Erythroblast (primary cell): ENCODE data around the gene MDH1B.

ENCODE experiments used
- DNase-seq, 2 experiments: peaks; one replicate each; lab custom pipeline; 2025; lab: John Stamatoyannopoulos, UW
- GATA1 ChIP-seq: IDR thresholded peaks from 2 replicates; pipeline ENCODE4 v1.6.1; 2011; ENCODE audit warnings: low read depth, mild to moderate bottlenecking, control low read depth, low read length, moderate library complexity
- POLR2A ChIP-seq: IDR thresholded peaks from 2 replicates; pipeline ENCODE4 v1.6.1; 2011; ENCODE audit warnings: mild to moderate bottlenecking, low read length

The MDH1B gene

GRCh38 chr2:206792645-206793044 is 27.5 kb upstream of the MDH1B start:
- TF ChIP-seq POLR2A, result no peak
- no peak for TF ChIP-seq GATA1

GRCh38 chr2:206790311-206790935 is 25.3 kb upstream of the MDH1B start:
- TF ChIP-seq POLR2A, result no peak
- no peak for TF ChIP-seq GATA1

More at GRCh38 chr2:206792645-206793044, 27.5 kb upstream of the MDH1B start:
- no peak for DNase-seq

DNA sequence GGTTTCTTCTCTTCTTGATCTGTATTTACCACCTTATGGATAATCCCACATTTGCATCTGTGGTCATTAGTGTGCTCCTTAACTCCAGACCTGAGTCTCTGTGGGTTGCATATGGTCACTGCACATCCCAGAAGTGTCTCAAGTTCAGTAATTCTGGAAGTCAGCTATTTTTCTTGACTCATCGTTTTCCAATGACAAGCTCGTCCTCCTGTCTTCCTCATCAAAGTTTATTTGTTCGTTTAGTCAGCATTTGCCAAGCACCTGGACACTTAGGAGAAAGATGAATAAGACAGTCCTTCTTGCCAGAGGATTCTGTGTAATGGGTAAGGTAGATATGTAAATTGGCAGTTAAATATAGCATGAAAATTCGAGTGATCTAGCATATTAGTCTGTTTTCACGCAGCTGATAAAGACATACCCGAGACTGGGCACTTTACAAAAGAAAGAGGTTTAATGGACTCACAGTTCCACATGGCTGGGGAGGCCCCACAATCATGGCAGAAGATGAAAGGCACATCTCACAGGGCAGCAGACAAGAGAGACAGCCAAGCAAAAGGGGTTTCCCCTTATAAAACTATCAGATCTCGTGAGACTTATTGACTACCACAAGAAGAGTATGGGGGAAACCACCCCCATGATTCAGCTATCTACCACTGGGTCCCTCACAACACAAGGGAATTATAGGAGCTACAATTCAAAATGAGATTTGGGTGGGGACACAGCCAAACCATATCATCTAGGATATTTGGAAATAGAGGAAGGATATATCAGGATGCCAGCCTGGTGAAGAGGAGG is 19.6 kb upstream of the MDH1B start:
- no peak for DNase-seq
- TF ChIP-seq GATA1, result no peak
- no peak for TF ChIP-seq POLR2A

More at GRCh38 chr2:206790311-206790935, 25.3 kb upstream of the MDH1B start:
- no peak for DNase-seq

- no peak for TF ChIP-seq GATA1
- DNase-seq, result peak in 1 of 2 experiments; percentile 14
Measured at GRCh38 chr2:206783718-206784117, 18.6 kb upstream of the MDH1B start.

DNA sequence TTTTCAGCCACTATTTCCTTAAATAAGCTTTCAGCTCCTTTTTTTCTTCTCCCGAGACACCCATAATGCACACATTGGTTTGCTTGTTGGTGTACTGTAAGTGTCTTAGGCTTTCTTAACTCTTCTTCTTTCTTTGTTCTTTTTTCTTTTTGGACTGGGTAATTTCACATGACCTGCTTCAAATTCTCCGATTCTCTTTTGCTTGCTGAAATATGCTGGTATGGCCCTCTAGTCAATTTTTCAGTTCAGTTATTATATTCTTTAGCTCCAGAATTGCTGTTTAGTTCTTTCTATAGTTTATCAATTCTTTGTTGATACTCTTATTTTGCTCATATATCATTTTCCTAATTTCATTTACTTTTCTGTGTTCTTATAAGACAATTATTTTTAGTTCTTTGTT is 15.5 kb upstream of the MDH1B start:
- no peak for DNase-seq
- TF ChIP-seq GATA1 (no peak), POLR2A (no peak)

- DNase-seq, result no peak
- TF ChIP-seq POLR2A (no peak), GATA1 (no peak)
Measured at GRCh38 chr2:206776432-206776831, 11.3 kb upstream of the MDH1B start.

DNA sequence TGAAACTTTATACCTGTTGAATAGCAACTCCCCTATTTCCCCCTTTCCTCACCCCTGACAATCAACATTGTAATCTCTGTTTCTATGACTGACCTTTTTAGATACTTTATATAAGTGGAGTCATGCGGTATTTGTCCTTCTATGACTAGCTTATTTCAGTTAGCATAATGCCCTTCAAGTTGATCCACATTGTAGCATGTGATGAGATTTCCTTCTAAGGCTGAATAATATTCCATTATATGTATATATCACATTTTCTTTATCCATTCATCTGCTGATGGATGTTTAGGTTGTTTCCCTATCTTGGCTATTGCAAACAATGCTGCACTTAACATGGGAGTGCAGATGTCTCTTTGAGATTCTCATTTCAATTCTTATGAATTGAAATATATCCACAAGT is 9.7 kb upstream of the MDH1B start:
- TF ChIP-seq GATA1 (no peak), POLR2A (no peak)

DNA sequence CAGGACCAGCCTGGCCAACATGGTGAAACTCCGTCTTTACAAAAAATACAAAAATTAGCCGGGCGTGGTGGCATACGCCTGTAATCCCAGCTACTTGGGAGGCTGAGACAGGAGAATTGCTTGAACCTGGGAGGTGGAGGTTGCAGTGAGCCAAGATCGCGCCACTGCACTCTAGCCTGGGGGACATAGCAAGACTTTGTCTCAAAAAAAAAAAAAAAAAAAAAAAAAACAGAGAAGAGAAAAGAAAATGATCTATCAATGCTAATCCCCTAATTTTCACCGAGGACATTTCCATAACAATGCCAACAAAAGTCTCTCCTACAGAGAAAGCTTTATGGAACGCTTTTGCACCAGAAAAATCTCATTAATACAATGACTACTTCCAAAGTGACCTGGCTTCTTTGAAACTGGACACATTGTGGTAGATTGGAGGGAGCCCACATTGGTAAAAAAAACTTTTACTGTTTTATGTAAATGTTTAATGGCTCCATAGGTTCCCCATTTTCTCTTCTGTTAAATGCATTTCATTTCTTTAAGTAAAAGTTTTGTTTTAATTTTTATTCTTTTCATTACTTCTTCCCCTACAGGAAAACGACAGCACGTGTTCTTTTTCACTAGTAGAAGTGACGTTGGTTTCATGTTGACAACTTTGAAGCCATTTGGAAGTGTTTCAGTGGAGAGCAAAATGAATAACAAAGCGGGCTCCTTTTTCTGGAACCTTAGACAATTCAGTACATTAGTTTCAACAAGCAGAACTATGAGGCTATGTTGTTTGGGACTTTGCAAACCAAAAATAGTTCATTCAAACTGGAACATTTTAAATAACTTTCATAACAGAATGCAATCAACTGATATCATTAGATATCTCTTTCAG is 1.2 kb upstream of the MDH1B start:
- DNase-seq, result no peak
- TF ChIP-seq GATA1 (no peak), POLR2A (no peak)

More for the DNA sequence above, 9.7 kb upstream of the MDH1B start:
- no peak for DNase-seq

DNA sequence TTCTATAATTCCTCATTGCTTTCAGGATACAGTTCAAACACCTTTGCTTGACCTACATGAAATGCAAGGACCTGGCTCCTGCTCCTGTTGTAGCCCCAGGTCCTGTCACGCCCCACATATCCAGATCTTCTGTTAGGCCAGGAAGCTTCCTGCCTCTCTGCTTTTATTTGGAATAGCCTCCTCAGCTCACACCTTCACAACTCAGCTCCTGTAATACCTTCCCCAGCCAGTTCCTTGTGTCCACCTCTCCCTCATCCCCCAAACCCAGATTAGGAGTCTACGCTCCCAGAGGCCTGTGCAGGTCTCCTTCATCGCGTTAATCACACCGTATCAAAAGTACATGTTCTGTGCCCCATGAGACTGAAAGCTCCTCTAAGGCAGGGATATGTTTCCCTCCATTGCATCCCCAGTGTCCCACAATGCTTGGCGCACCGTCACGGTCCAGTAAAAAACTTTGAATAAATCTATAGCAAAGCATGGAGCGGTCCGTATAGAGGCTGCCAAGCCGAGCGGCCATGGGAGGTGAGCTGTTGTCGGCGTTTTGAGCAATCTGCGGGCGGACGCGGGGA is 371 bp downstream of the MDH1B start:
- DNase-seq, result no peak
- TF ChIP-seq POLR2A (no peak), GATA1 (no peak)

DNA sequence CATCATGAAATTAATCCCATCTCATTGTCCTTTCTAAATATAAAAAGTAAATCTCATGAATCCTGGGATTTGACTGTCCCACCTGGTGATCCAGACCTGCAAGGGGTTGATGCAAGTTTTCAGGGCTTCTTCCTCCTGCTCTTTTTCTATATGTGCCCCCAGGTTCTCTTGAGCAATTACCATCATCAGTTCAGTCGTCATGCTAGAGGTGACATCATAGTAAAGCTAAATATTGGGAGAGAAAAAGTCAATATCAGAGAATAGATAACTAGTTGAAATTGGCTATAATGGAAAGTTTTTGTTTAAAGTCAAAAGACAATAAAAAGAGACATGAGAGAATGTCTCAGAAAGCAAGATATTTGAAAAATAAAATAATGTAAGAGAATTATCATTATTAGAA is 8.3 kb downstream of the MDH1B start:
- no peak for DNase-seq
- TF ChIP-seq GATA1 (no peak), POLR2A (no peak)

DNA sequence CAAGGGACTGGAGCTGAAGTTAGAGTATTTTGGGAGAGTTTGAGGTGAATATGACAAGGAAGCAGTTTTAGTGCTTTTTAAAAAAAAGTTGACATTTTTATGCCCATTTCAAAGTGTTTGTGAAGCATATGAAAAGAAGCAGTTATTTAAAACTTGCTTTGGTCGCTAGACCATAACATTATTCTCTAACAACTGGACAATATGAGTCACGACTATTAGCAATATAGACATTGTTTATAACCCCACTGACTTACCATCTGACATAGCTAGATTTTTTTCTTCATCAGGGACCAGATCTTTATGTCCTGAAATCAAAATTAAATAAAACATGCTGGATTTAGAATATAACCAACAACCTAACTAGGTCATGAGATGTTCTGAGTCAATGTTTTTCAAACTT is 24.3 kb downstream of the MDH1B start:
- no peak for TF ChIP-seq GATA1
- no peak for TF ChIP-seq POLR2A
- DNase-seq, result no peak

DNA sequence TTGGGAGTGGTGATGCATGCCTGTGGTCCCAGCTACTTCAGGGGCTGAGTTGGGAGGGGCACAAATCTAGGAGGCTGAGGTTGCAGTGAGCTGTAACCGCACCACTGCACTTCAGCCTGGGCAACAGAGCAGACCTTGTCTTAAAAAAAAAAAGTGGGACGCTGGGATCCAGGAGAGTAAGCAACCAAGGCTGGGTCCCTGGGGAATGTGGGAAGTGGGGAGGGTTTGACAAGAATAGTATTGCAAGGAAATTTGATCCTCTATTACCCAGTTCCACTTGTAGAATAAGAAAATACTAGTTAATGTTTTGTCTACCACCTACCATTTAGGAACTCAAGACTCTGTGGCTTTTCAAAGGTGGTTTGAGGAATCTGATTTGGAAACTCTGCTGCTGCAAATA is 25.9 kb downstream of the MDH1B start:
- no peak for TF ChIP-seq POLR2A
- no peak for TF ChIP-seq GATA1
- no peak for DNase-seq

DNA sequence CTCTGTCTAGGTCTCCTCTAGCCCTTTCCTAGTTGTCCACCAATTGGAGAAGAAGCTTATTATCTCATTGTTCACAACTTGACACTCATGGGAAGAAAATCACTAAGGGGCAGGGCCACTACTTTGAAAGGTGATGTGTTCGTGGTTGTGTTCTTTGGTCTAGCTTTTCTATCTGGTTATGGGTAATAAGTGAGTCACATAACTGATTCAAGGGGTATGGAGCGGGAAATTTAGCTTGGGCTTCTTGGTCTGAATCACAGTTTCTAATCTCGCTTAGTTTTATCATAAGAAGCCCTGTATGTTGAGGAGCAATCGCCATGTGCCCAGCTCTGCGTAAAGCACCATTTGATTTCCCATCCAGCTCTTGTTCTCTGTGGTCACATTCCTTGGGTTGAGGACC is 28.2 kb downstream of the MDH1B start:
- DNase-seq, result no peak

More for the DNA sequence above, 28.2 kb downstream of the MDH1B start:
- TF ChIP-seq POLR2A (no peak), GATA1 (no peak)
